NCI-H187 (cell line): ENCODE measurements around the gene RFTN1.

Experiments used
- DNase-seq, 2 experiments: peaks; one replicate each; lab custom pipeline; 2025; lab: John Stamatoyannopoulos, UW

Gene RFTN1

GRCh38 chr3:16406166-16406565 lies 107.3 kb downstream of the RFTN1 start:
- no peak for DNase-seq

- DNase-seq: no peak
Observed at GRCh38 chr3:16404349-16404895, 109.1 kb downstream of the RFTN1 start.

- no peak for DNase-seq
Observed at GRCh38 chr3:16402451-16402850, 111.0 kb downstream of the RFTN1 start.

- no peak for DNase-seq
Observed at GRCh38 chr3:16401273-16401672, 112.2 kb downstream of the RFTN1 start.

GRCh38 chr3:16400106-16400931 lies 113.2 kb downstream of the RFTN1 start:
- DNase-seq: no peak

GRCh38 chr3:16399473-16399872 lies 114.0 kb downstream of the RFTN1 start:
- DNase-seq: no peak

GRCh38 chr3:16398648-16399047 lies 114.9 kb downstream of the RFTN1 start:
- no peak for DNase-seq

- DNase-seq: no peak
Observed at GRCh38 chr3:16396202-16396601, 117.3 kb downstream of the RFTN1 start.

GRCh38 chr3:16395212-16395611 lies 118.3 kb downstream of the RFTN1 start:
- DNase-seq: no peak

GRCh38 chr3:16394639-16395038 lies 118.9 kb downstream of the RFTN1 start:
- no peak for DNase-seq

GRCh38 chr3:16392717-16393116 lies 120.8 kb downstream of the RFTN1 start:
- no peak for DNase-seq

- DNase-seq: no peak
Observed at GRCh38 chr3:16392065-16392464, 121.4 kb downstream of the RFTN1 start.

GRCh38 chr3:16390581-16390980 lies 122.9 kb downstream of the RFTN1 start:
- DNase-seq: no peak

- no peak for DNase-seq
Observed at GRCh38 chr3:16388850-16389441, 124.6 kb downstream of the RFTN1 start.

- DNase-seq: no peak
Observed at GRCh38 chr3:16386561-16386960, 126.9 kb downstream of the RFTN1 start.

GRCh38 chr3:16385151-16385550 lies 128.3 kb downstream of the RFTN1 start:
- no peak for DNase-seq

GRCh38 chr3:16383864-16384263 lies 129.6 kb downstream of the RFTN1 start:
- no peak for DNase-seq

GRCh38 chr3:16382845-16383244 lies 130.7 kb downstream of the RFTN1 start:
- DNase-seq: no peak

GRCh38 chr3:16381426-16381825 lies 132.1 kb downstream of the RFTN1 start:
- DNase-seq: no peak

- DNase-seq: no peak
Observed at GRCh38 chr3:16380421-16380820, 133.1 kb downstream of the RFTN1 start.

GRCh38 chr3:16379838-16380237 lies 133.7 kb downstream of the RFTN1 start:
- no peak for DNase-seq

- DNase-seq: no peak
Observed at GRCh38 chr3:16378920-16379319, 134.6 kb downstream of the RFTN1 start.

GRCh38 chr3:16378415-16378814 lies 135.1 kb downstream of the RFTN1 start:
- no peak for DNase-seq
